Measurements from ENCODE around the gene FAM124B.

The FAM124B gene

DNA sequence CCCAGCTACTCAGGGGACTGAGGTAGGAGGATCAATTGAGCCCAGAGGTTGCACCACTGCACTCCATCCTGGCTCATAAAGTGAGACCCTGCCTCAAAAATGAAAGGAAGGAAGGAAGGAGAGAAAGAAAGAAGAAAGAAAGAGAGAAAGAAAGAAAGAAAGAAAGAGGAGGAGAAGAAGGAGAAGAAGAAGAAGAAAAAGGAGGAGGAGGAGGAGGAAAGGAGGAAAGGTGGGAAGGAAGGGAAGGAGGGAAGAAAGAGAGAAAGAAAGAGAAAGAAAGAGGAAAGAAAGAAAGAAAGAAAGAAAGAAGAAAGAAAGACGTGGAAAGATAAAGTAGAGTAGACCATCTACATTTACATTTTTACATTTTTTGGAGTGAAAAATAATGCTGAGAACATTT lies 39.8 kb downstream of the FAM124B start:
- Histone ChIP-seq H3K27ac (ENCODE audit: low read depth, low read length) (no peak overlapping the region), H2AFZ (ENCODE audit: low read length, unreplicated experiment) (no peak overlapping the region), H3K4me3 (ENCODE audit: low read depth, low read length) (no peak overlapping the region), H3K79me2 (ENCODE audit: control insufficient read depth, insufficient read depth, low read length, unreplicated experiment) (no peaks in the 10 kb centered on the region), H3K4me1 (ENCODE audit: control insufficient read depth, insufficient read depth, low read length, unreplicated experiment) (no peaks in the 10 kb centered on the region), H3K36me3 (ENCODE audit: insufficient read depth, low read length) (no peaks in the 10 kb centered on the region), H3K27me3 (ENCODE audit: insufficient read depth, low read length) (no peaks in the 10 kb centered on the region)

DNA sequence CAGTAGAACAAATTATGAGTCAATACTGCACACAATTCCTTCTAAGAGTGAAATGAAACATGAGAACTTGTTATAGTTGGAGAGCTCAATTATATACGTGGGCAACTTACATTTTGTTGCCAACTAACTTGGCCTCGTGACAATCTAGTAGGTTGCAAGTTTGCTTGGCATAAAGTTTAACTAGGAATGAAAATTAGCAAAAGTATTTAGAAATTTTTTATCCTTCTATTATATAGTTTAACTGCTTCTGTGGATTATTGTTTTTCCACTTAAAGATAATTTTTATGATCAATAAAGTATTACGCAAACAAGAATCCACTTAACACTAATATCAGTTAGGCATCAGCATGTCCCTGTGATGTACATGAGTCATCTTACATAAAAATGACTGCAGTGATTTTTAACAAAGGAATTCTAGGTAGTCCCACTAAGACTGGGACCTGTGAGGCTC lies 41.1 kb downstream of the FAM124B start:
- H3K4me1 ChIP-seq (ENCODE audit: control insufficient read depth, insufficient read depth, low read length, unreplicated experiment) = no peaks in the 10 kb centered on the region
- no peak overlapping the region for H3K4me3 ChIP-seq (ENCODE audit: low read depth, low read length)
- H3K27me3 ChIP-seq (ENCODE audit: insufficient read depth, low read length) = no peaks in the 10 kb centered on the region
- H3K79me2 ChIP-seq (ENCODE audit: control insufficient read depth, insufficient read depth, low read length, unreplicated experiment) = no peaks in the 10 kb centered on the region
- no peak overlapping the region for H3K27ac ChIP-seq (ENCODE audit: low read depth, low read length)
- no peaks in the 10 kb centered on the region for H3K36me3 ChIP-seq (ENCODE audit: insufficient read depth, low read length)
- no peak overlapping the region for H2AFZ ChIP-seq (ENCODE audit: low read length, unreplicated experiment)

DNA sequence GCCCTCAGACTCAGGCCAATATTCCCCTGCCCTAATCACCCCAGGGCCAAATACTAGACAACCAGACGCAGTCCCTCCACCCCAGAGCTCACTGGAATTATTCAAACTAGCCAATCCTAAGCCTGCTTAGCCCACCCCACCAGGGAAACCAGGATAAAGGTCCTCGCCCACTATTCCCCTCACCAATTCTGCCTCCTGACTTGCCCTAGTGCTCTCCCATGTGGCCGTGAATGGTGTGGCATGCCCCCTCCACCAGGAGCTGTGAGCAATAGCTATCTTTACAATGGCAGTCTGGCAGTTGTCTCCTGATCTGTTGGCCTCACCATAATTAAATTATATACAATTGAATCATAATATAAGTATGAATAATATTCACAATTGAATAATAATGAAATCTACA lies 42.3 kb downstream of the FAM124B start:
- H3K79me2 ChIP-seq (ENCODE audit: control insufficient read depth, insufficient read depth, low read length, unreplicated experiment) = no peaks in the 10 kb centered on the region
- H3K36me3 ChIP-seq (ENCODE audit: insufficient read depth, low read length) = no peaks in the 10 kb centered on the region
- H3K27me3 ChIP-seq (ENCODE audit: insufficient read depth, low read length) = no peaks in the 10 kb centered on the region
- H3K4me1 ChIP-seq (ENCODE audit: control insufficient read depth, insufficient read depth, low read length, unreplicated experiment) = no peaks in the 10 kb centered on the region
- H3K4me3 ChIP-seq (ENCODE audit: low read depth, low read length) = no peak overlapping the region
- H3K27ac ChIP-seq (ENCODE audit: low read depth, low read length) = no peak overlapping the region
- H2AFZ ChIP-seq (ENCODE audit: low read length, unreplicated experiment) = no peak overlapping the region

DNA sequence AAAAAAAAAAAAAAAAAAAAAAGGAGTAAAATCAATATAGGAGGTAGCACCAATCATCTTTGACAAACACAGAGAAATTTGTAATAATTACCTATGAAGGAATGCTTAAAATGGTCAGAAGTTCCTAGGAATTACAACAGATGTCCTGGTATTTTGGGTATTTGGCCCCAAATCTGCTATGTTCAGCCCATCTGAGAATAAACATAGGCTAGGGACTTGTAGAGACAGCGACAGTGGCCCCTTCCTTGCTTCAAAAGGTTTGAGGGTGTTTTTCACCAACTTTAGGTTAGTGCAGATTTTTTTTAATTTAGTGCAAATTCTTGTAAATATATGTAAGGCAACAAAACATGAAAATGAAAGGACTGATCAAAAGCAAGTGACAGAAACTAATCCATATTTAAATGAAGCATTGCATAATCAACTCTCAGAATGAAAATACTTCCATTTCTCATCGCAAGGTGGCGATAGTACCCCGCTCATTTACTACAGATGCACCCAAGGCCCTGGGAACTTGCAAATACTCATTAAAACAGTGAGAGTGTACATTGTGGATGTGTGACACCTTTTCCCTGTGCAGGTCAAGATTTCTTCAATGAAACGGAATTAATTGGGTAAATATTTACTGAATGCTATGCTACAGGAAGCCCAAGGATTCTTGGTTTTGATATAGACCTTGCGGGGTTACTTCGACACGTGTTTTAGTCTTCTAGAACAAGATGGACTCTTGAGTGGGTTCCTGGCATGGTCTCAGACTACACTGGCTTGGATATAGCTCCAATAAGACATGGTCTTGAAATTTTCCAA lies 44.6 kb downstream of the FAM124B start:
- Histone ChIP-seq H3K36me3 (ENCODE audit: insufficient read depth, low read length) (no peaks in the 10 kb centered on the region), H3K27me3 (ENCODE audit: insufficient read depth, low read length) (no peaks in the 10 kb centered on the region), H2AFZ (ENCODE audit: low read length, unreplicated experiment) (no peak overlapping the region), H3K4me3 (ENCODE audit: low read depth, low read length) (no peak overlapping the region), H3K27ac (ENCODE audit: low read depth, low read length) (no peak overlapping the region), H3K4me1 (ENCODE audit: control insufficient read depth, insufficient read depth, low read length, unreplicated experiment) (no peaks in the 10 kb centered on the region), H3K79me2 (ENCODE audit: control insufficient read depth, insufficient read depth, low read length, unreplicated experiment) (no peaks in the 10 kb centered on the region)

DNA sequence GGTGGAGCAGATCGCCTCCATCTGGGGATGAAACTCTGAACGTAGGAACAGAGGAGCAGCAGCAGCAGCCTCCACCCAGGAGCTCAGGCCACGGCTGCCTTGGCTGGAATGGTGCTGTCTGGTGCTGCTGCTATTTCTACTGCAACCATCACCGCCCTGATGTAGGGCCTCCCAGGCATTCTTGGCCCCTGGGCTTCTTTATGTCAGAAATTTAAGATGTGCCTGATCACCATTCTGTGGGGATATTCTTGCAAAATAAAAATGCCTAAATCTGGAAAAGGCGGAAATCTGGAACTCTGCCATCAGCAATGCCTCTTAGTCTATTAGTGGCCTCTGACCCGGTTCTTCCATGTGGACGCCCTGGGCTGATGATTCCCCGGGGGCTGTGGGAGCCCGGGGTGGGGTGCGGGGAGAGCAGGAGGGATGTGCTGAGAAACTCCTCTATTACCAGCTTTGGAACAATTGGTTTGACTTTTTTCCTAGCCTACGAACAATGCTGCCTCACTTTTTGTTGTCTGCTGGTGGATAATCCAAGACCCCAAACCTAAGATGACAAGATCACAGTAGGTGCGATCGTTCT lies 47.2 kb downstream of the FAM124B start:
- no peaks in the 10 kb centered on the region for H3K4me1 ChIP-seq (ENCODE audit: control insufficient read depth, insufficient read depth, low read length, unreplicated experiment)
- no peak overlapping the region for H2AFZ ChIP-seq (ENCODE audit: low read length, unreplicated experiment)
- H3K36me3 ChIP-seq (ENCODE audit: insufficient read depth, low read length) = no peaks in the 10 kb centered on the region
- H3K27ac ChIP-seq (ENCODE audit: low read depth, low read length) = no peak overlapping the region
- H3K4me3 ChIP-seq (ENCODE audit: low read depth, low read length) = no peak overlapping the region
- H3K79me2 ChIP-seq (ENCODE audit: control insufficient read depth, insufficient read depth, low read length, unreplicated experiment) = no peaks in the 10 kb centered on the region
- no peaks in the 10 kb centered on the region for H3K27me3 ChIP-seq (ENCODE audit: insufficient read depth, low read length)

DNA sequence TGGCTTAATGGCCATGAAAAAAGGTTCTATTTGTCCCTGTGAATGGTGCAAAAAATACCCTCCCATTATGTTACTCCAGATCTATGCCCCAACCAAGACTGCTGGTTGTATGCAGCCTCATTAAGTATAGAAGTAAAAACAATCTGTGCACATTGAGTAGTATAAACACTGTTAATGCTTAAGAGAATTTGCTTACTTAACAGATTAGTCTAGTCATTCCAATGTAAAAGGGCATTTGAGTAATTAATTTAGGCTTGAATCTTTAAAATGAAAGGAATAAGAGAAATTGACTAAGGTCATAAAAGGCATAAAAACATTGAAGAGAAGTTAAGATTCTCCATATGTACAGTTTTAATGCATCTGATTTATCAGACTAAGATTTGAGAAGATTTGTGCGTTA lies 51.2 kb downstream of the FAM124B start:
- no peak overlapping the region for H3K27ac ChIP-seq (ENCODE audit: low read depth, low read length)
- H3K4me3 ChIP-seq (ENCODE audit: low read depth, low read length) = no peak overlapping the region
- no peaks in the 10 kb centered on the region for H3K36me3 ChIP-seq (ENCODE audit: insufficient read depth, low read length)

DNA sequence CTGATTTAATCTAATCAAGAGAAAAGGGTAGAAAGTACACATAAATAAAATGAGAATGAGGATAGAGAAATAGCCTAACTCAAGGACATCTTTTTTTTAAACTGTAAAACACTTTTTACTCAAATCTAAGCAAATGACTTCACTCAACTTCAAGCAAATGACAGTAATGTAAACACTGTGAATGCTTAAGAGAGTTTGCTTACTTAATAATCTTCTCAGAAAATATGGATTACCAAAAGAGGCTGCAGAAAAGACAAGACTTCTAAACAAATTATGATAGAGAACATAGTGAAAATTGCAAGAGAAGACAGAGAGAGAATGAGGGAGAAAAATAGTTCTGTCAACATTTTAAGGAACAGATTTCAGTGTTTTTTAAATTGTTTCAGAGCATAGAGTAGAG lies 52.5 kb downstream of the FAM124B start:
- Histone ChIP-seq H3K27ac (ENCODE audit: low read depth, low read length) (no peak overlapping the region), H3K79me2 (ENCODE audit: control insufficient read depth, insufficient read depth, low read length, unreplicated experiment) (no peaks in the 10 kb centered on the region), H3K4me1 (ENCODE audit: control insufficient read depth, insufficient read depth, low read length, unreplicated experiment) (no peaks in the 10 kb centered on the region), H3K4me3 (ENCODE audit: low read depth, low read length) (no peak overlapping the region), H3K27me3 (ENCODE audit: insufficient read depth, low read length) (no peaks in the 10 kb centered on the region), H2AFZ (ENCODE audit: low read length, unreplicated experiment) (no peak overlapping the region), H3K36me3 (ENCODE audit: insufficient read depth, low read length) (no peaks in the 10 kb centered on the region)

More for the DNA sequence above, 51.2 kb downstream of the FAM124B start:
- H3K4me1 ChIP-seq (ENCODE audit: control insufficient read depth, insufficient read depth, low read length, unreplicated experiment) = no peaks in the 10 kb centered on the region
- no peaks in the 10 kb centered on the region for H3K27me3 ChIP-seq (ENCODE audit: insufficient read depth, low read length)
- no peak overlapping the region for H2AFZ ChIP-seq (ENCODE audit: low read length, unreplicated experiment)
- no peaks in the 10 kb centered on the region for H3K79me2 ChIP-seq (ENCODE audit: control insufficient read depth, insufficient read depth, low read length, unreplicated experiment)

DNA sequence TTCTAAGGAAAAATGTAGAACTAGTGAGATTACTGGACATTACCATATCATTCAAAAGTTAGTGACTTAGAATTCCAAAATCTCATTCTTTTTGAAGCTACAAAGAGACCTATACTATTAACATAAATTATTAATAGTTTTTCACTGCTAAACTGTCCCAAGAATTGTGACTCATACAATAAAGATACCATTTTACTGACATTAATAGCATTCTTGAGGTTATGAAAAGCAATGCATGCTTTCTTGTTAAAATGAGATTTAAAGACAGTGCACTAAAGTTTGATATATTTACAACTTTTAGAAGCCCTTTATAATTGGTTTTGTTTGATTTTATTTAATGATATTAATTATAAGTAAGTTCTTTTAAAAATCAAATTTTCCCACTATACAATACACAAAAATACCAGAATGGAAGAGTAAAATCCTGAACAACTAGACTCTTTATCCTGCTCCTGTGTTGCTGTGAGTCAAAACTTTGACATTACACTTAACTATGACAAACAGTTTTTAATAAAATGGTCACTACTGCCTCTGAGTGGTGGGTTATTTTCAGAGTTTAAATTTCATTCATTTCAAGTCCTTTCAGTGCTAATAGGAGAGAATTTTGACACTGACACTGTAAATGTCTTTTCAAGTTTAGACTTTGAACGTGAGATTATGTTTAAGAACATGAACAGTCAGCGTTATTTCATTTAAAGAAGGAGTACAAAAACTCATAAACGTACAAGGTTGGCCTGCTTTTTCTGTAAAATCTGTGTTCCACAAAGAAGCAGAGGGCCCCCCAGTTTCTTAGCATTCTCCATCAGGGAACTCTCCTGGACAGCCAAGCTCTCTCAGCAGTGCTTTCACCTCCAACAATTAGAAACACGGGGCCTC lies 54.5 kb downstream of the FAM124B start:
- Histone ChIP-seq H3K27me3 (ENCODE audit: insufficient read depth, low read length) (no peaks in the 10 kb centered on the region), H3K4me3 (ENCODE audit: low read depth, low read length) (no peak overlapping the region), H3K27ac (ENCODE audit: low read depth, low read length) (no peak overlapping the region), H3K36me3 (ENCODE audit: insufficient read depth, low read length) (no peaks in the 10 kb centered on the region), H3K79me2 (ENCODE audit: control insufficient read depth, insufficient read depth, low read length, unreplicated experiment) (no peaks in the 10 kb centered on the region), H3K4me1 (ENCODE audit: control insufficient read depth, insufficient read depth, low read length, unreplicated experiment) (no peaks in the 10 kb centered on the region), H2AFZ (ENCODE audit: low read length, unreplicated experiment) (no peak overlapping the region)

DNA sequence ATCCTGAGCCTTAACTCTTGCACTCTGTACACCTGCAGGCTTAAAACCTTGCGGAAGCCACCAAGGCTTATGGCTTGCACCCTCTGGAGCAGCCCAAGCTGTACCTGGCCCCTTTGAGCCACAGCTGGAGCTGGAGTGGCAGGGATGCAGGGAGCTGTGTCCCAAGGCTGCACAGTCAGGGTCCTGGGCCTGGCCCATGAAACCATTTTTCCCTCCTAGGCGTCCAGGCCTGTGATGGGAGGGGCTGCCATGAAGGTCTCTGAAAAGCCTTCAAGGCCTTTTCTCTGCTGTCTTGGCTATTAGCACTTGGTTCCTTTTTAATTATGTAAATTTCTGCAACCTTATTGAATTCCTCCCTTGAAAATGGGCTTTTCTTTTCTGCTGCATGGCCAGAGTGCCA lies 56.4 kb downstream of the FAM124B start:
- Histone ChIP-seq H2AFZ (ENCODE audit: low read length, unreplicated experiment) (no peak overlapping the region), H3K36me3 (ENCODE audit: insufficient read depth, low read length) (no peaks in the 10 kb centered on the region), H3K79me2 (ENCODE audit: control insufficient read depth, insufficient read depth, low read length, unreplicated experiment) (no peaks in the 10 kb centered on the region)

DNA sequence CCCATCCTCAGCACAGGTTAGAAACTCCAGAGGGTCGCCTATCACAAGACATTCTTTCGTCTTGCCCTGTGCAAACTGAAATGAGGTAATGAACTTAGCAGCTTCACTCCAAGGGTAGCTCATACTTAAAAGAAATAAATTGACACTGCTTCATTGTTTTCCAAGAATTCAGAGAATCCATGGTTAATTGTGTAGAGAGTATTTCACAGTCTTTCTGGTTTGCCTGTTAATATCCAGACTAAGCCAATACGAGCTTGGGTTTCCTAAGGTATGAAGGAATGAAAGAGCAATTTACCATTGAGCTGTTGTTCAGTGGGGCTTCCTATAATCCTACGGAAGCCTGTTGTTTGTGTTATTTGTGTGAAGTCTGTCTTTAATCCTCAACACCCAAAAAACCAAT lies 58.7 kb downstream of the FAM124B start:
- Histone ChIP-seq H3K4me3 (ENCODE audit: low read depth, low read length) (no peak overlapping the region), H3K79me2 (ENCODE audit: control insufficient read depth, insufficient read depth, low read length, unreplicated experiment) (no peaks in the 10 kb centered on the region), H3K4me1 (ENCODE audit: control insufficient read depth, insufficient read depth, low read length, unreplicated experiment) (no peaks in the 10 kb centered on the region), H3K27ac (ENCODE audit: low read depth, low read length) (no peak overlapping the region), H3K36me3 (ENCODE audit: insufficient read depth, low read length) (no peaks in the 10 kb centered on the region), H3K27me3 (ENCODE audit: insufficient read depth, low read length) (no peaks in the 10 kb centered on the region), H2AFZ (ENCODE audit: low read length, unreplicated experiment) (no peak overlapping the region)

More for the DNA sequence above, 56.4 kb downstream of the FAM124B start:
- Histone ChIP-seq H3K4me3 (ENCODE audit: low read depth, low read length) (no peak overlapping the region), H3K27ac (ENCODE audit: low read depth, low read length) (no peak overlapping the region), H3K4me1 (ENCODE audit: control insufficient read depth, insufficient read depth, low read length, unreplicated experiment) (no peaks in the 10 kb centered on the region), H3K27me3 (ENCODE audit: insufficient read depth, low read length) (no peaks in the 10 kb centered on the region)
